Lower leg skin (tissue), 4 donors: ENCODE measurements around the gene EFS. TPM values are rescaled to one million over a fixed set of nuclear protein-coding genes. Genes with fewer than 3 reads are reported as not detected.

Experiments used
- DNase-seq, 2 donors: peaks; one replicate each; pipeline ENCODE4 v3.0.0-alpha.2; 2019; ENCODE audit warnings: low spot score in 2 of 2
- H3K4me3 ChIP-seq: fragments of 200-600 bp; sonication (generic); 2 replicates; pipeline ENCODE4 v1.5.1; 2017; ENCODE audit warnings: mild to moderate bottlenecking, low read depth; ENCODE audit not compliant: poor library complexity, severe bottlenecking
- POLR2A ChIP-seq, 2 donors: fragments of 450-650 bp; IDR thresholded peaks; one replicate each; pipeline ENCODE4 v1.6.1; 2016 to 2017; ENCODE audit warnings: antibody characterized with exemption in 2 of 2, mild to moderate bottlenecking in 1 of 2, moderate library complexity in 1 of 2
- WGBS, 2 donors: methylation state at CpG; one replicate each; pipeline ENCODE4 v1.1.5; 2018; 5-methylcytosine and 5-hydroxymethylcytosine counted together
- intact Hi-C: fragments of 100-400 bp; cut with DNase I; formaldehyde crosslinking; loops from one replicate; pipeline ENCODE4 v1.15.0; 2023; ENCODE audit warnings: low total_unique reads
- total RNA-seq, 4 donors: library from RNA; depleted of rRNA; stranded (reverse); fragments of >200 nt; gene quantifications; one replicate each; pipeline ENCODE4 v1.1.0, GENCODE V29; 2016
- TF ChIP-seq, protein P1 (sequence below), 3 donors: fragments of 450-650 bp; IDR thresholded peaks; one replicate each; pipeline ENCODE4 v1.5.1; 2016; ENCODE audit warnings: antibody characterized with exemption in 3 of 3, mild to moderate bottlenecking in 3 of 3, moderate library complexity in 2 of 3

Gene EFS
- total RNA-seq, 4 donors from 2014 or later = 38.7 to 73.2 (median 53.5) TPM

GRCh38 chr14:23362200-23362599 lies 2.8 kb downstream of the EFS start:
- peak in 1 of 2 donors; percentile 26 for DNase-seq
- no peak overlapping the region for H3K4me3 ChIP-seq
- TF ChIP-seq, protein P1, sequence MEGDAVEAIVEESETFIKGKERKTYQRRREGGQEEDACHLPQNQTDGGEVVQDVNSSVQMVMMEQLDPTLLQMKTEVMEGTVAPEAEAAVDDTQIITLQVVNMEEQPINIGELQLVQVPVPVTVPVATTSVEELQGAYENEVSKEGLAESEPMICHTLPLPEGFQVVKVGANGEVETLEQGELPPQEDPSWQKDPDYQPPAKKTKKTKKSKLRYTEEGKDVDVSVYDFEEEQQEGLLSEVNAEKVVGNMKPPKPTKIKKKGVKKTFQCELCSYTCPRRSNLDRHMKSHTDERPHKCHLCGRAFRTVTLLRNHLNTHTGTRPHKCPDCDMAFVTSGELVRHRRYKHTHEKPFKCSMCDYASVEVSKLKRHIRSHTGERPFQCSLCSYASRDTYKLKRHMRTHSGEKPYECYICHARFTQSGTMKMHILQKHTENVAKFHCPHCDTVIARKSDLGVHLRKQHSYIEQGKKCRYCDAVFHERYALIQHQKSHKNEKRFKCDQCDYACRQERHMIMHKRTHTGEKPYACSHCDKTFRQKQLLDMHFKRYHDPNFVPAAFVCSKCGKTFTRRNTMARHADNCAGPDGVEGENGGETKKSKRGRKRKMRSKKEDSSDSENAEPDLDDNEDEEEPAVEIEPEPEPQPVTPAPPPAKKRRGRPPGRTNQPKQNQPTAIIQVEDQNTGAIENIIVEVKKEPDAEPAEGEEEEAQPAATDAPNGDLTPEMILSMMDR (IDR thresholded peaks at IDR 0.05) = no peak
- no peak for TF ChIP-seq POLR2A (IDR thresholded peaks at IDR 0.05)
- intact Hi-C loops = no loop called here
- 29 to 46% methylated on average over 3 of the region's 3 CpGs for WGBS, 2 donors

DNA sequence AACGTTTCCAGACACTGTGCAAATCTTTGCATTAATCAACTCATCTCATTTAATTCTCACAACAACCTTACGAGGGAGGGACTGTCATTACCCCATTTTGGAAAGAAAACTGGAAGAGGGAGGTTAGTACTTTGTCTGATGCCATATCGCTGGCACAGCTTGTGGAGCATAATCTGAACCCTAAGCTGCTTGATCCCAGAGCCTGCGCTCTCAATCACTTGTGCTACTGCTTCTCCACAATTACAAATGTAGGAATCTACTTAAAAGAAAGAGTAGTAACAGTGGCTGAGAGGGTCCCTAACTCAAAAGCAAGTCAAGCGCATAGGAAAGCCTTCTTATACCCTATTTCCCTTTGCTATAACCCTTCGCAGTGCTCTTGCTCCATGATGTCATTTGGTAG lies 3.2 kb downstream of the EFS start:
- H3K4me3 ChIP-seq = no peak overlapping the region
- peak in 1 of 2 donors; percentile 52 for DNase-seq
- intact Hi-C loops = no loop called here
- no peak for TF ChIP-seq POLR2A (IDR thresholded peaks at IDR 0.05)
- TF ChIP-seq, protein P1 (IDR thresholded peaks at IDR 0.05) = no peak
- 62 to 70% methylated on average over 6 of the region's 6 CpGs for WGBS, 2 donors

DNA sequence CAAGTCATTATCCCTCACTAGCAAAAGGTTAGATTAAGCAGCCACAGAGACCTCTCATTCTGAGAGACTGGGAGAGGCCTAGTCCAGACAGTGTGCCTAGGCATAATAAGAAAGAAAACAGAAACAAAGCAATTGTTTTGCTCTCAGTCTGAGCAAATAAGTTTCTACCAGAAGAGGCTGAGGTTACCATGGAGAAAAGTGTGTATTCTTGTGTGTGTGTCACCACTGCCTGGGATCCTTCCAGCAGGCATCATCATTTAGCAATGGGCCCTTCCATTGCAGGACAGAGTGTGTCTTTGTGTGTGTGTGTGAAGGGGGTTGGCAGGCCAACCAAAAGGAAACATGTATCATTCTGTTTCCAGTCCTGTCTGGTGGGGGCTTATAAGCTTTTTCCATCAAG lies 3.7 kb downstream of the EFS start:
- no peak overlapping the region for H3K4me3 ChIP-seq
- TF ChIP-seq, protein P1 (IDR thresholded peaks at IDR 0.05) = no peak
- no peak for TF ChIP-seq POLR2A (IDR thresholded peaks at IDR 0.05)
- intact Hi-C loops = no loop called here
- peak in 1 of 2 donors; percentile 76 for DNase-seq

DNA sequence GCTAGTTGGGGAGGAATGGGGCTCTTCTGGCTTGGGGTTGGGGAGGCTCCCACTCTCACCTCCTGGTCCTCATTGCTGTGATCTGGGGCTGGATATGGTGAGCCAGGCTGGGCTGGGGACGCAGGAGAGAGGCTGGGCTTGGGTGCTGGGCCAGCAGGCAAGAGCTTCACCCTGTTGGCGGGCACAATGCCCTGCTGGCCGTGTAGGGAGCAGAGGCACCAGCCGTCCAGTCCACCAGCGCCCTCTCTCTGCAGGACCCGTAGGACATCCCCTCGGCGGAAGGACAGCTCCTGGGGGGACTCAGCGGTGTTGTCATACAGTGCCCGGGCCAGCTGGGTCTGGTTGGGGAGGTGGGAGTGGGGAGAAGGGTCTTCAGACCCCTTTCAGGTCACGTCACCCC lies 4.5 kb downstream of the EFS start:
- intact Hi-C loops = no loop called here
- no peak for TF ChIP-seq POLR2A (IDR thresholded peaks at IDR 0.05)
- TF ChIP-seq, protein P1 (IDR thresholded peaks at IDR 0.05) = no peak
- DNase-seq = peak in 1 of 2 donors; percentile 82
- H3K4me3 ChIP-seq = no peak overlapping the region
- 70 to 72% methylated on average over 9 to 11 of the region's 11 CpGs for WGBS, 2 donors

GRCh38 chr14:23359722-23360447 lies 5.1 kb downstream of the EFS start:
- DNase-seq = peak in 1 of 2 donors; percentile 68
- no peak for TF ChIP-seq POLR2A (IDR thresholded peaks at IDR 0.05)
- TF ChIP-seq, protein P1 (IDR thresholded peaks at IDR 0.05) = no peak
- WGBS, 2 donors = 83 to 85% methylated on average over 22 of the region's 22 CpGs
- no peak overlapping the region for H3K4me3 ChIP-seq
- intact Hi-C loops = no loop called here
